Activated effector memory CD4-positive, alpha-beta T cell treated with anti-CD3 and anti-CD28 coated beads, Interleukin-2, amount 50 U/mL, for 16 hours (primary cell): ENCODE measurements around the gene SLIT3.

ENCODE experiments used
- DNase-seq: peaks from one replicate; pipeline ENCODE4 v3.0.0-alpha.2; 2020

SLIT3 gene

DNA sequence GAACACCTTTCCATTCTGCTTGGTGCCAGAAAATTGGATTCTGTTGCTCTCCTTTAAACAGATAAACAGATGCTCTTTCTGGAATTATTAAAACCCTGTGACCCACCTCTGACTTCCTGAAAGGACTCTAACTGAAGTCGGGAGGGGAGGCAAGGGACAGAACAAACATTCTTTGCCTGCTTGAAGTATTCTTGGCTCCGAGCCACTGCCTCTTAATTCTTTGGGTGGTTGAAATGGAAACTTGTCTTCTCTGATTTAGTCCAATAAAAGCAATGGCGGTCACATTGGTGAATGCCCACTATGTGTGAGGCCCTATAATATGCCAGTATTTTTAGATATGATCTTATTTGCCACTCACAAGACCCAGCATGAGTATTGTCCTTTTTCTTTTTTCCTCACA is 236.8 kb downstream of the SLIT3 start:
- DNase-seq: no peak

DNA sequence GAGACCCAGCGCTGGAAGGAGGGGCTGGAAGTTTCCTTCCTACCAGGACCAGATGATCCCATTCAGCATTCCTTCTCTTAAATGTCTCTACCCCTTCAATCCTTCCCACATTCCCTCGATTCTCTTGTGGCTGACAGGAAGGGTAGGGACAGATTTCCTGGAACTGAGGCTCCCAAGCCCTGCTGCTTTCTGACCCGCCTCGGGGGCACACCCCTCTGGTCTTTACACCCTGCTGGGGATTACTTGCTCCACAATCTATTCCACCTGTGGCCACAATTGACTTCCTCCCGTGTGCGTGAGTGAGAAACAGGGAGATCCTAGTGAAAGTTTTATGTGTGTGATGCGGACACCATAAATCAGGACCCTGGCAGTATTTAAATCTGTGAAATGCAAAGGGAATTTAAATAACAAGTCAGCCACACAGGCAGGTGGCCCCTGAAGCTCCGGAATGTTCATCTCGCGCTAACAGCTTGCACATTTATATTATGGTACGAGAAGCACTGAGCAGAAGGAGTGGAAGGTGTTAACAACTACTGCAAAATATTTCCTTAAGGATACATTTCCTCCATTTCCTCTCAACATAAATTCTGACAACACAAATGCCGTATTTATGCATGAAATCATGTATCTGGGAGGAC is 237.5 kb downstream of the SLIT3 start:
- DNase-seq: no peak

GRCh38 chr5:169062690-169063089 is 238.2 kb downstream of the SLIT3 start:
- no peak for DNase-seq

GRCh38 chr5:169054506-169054905 is 246.4 kb downstream of the SLIT3 start:
- DNase-seq: no peak

- DNase-seq: no peak
These were observed 248.7 kb downstream of the SLIT3 start for GRCh38 chr5:169052207-169052606.

DNA sequence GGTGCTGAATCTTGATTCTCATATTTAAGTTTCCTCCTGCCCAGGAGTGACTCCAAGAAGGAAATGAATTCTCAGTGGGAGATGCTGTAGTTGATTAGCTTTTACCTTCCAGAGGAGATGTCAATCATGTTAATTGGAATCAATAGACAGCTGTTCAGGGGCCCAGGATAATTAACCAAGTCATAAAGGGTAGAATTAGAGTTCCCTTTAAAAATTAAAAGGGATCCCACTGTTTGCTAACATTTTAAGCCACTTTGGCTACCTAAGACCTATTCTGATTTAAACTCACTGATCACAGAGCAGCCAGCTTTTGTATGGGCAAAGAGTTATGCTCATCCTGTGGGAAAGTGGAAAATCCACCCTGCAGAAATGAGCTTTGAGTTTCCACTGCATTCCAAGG is 249.6 kb downstream of the SLIT3 start:
- no peak for DNase-seq

DNA sequence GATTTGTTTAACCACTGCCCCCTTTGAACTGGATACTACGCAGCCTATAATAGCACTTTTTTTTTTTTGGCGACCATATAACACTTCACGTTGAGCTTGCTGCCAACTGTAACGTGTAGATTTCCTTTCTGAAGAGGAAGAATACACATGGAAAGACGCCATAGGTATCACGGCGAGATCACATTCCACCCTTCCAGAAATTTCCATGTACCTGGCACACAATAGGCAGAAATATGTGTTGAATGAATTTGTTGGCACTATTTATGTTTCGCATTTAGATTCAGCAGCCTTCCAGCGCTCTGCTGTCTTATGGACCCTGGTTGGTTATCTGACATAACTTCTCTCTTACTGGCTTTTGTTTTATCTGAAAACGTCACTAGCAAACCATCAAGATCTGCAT is 250.3 kb downstream of the SLIT3 start:
- DNase-seq: no peak

- DNase-seq: no peak
These were observed 250.8 kb downstream of the SLIT3 start for GRCh38 chr5:169050146-169050571.

DNA sequence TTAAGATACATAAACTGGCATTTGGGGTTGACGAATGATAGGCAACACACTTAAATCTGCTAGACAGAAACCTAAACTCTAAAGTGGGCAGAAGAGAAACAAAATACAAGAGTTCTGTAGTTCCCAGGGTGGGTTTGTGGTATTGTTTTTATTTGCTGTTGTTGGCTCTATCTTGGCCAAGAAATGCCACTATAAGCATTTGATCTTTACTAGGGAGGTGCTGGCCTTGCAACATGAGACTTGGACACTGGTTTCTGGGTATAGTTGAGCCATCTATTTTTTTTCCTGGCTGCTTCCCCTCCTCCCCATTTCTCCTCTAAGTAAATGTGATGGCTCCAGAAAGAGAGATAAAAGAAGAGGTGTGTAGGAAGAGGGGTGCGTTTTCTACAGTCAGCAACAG is 251.2 kb downstream of the SLIT3 start:
- no peak for DNase-seq

GRCh38 chr5:169048181-169049125 is 252.5 kb downstream of the SLIT3 start:
- no peak for DNase-seq

DNA sequence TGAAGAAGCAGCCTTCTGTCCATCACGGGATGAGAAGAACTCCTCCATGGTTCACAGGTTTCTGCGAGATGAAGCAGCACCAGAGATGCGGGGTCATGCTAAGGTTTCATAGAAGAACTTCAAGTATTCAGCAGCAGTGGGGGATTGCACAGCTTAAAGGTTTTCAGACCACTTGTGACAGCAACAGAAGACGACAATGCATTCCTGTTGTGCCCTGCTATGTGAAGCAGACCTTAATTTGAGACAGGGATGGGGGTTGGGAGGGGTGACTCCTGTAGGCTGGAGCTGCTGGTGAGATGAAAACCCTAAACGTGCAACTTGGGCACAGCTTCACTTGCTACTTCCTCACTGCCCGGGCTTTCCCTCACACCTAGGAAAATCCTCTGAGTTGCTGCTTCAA is 256.0 kb downstream of the SLIT3 start:
- no peak for DNase-seq

DNA sequence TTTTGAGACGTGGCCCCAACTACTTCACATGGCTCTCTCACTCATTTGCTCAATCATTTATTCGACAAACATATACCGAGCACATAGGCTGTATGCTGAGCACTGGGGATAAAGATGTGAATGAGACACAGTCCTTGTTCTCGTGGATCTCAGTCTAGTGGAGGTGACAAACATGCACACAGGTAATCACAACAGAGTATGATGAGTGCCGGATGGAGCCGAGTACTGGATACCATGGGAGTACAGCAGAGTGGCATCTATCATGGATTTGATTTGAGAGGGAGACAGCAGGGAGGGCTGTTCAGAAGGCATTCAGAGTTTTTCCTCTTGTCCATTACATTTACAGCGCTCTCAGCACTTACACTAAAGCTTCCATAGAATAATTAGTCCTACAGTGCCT is 259.8 kb downstream of the SLIT3 start:
- no peak for DNase-seq

DNA sequence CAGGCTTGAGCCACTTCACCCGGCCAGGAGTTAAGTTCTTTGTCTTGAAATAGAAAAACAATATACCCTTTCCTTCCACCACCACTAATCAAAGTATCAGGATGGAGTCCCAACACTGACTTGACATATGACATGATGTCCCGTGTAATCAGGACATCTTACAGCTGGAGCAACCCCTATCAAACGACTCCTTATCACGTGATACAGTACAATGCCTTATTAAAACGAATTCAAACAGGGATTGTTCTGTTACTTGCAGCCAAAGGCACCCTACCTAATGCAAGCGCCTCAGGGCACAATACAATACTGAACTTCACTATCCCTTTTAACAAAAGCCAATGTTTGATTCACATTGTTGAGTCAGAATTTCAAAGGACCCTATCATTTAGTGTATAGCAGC is 261.3 kb downstream of the SLIT3 start:
- DNase-seq: no peak

GRCh38 chr5:169037466-169037865 is 263.5 kb downstream of the SLIT3 start:
- DNase-seq: no peak

GRCh38 chr5:169036079-169036805 is 264.7 kb downstream of the SLIT3 start:
- no peak for DNase-seq

GRCh38 chr5:169029661-169030274 is 271.2 kb downstream of the SLIT3 start:
- DNase-seq: no peak

GRCh38 chr5:169029037-169029436 is 271.9 kb downstream of the SLIT3 start:
- no peak for DNase-seq

GRCh38 chr5:169027501-169028061 is 273.4 kb downstream of the SLIT3 start:
- no peak for DNase-seq

DNA sequence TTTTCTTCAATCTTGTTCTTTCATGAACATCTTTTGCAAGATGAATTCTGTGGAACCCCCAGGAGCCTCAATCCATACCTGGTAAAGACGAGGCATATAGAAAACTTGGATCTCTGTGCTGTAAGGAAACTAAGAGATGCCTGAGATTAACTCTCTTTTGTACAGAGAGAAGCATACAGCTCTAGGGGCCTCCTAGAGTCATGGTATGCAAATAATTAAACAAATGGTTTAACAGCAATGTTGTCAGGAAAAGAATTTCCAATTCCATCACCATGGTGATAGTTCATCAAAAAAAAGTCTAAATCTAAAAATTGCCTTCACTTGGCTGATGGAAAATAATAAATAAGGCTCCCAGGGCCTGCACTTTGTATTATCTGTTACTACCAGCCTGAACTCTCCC is 275.4 kb downstream of the SLIT3 start:
- no peak for DNase-seq

DNA sequence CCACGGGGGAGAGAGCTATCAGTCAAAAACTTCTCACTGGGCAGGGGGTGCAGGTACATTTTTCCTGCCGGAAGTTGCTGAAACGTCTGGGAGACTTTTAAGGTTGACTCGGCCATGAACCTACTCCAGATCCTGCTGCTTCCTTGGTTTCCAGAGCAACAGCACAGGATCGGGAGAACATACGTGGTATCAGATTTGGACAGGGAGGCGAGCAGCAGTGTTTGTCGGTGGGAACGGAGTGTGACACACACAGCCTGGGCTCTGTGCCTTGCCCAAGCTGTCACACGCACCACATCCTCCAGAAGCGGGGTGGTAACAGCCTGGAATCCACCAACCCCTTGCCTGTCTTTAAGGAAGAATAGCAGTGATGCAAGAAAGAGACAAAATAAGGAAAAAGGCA is 276.5 kb downstream of the SLIT3 start:
- no peak for DNase-seq

DNA sequence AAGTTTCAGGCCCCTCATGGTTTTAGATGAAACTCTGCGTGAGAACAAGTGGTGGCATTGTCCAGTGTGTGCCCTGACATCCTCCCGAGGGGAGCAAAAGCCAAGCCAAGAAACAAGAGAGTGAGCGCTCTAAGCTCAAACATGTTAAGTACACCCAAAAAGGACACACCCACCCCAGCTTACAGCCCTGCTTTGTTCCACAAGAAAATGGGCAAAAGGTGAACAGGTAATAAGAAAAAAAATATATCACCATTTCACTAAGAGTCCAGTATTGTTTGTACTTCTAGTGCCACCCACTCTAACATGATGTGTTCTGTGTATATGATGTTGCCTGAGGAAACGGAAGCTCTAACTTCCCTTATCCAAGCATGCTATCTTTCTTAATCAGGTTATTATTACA is 278.2 kb downstream of the SLIT3 start:
- DNase-seq: no peak

DNA sequence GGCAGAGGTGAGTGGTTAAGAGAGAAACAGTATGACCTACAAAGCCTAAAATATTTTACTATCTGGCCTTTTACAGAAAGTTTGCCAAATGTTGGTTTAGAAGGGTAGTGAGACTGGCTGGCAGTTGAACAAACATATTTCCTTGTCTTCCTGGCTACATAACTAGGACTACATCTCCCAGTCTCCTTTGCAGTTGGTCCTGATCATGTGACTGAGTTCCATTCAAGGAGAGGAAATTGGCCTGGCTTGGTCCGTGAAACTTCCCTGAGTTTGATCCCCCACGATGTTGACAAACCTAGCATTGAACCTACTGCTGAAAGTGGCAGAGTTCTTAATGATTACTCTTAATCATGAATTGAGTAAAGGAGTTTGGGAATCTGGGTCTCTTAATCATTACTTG is 280.8 kb downstream of the SLIT3 start:
- no peak for DNase-seq

- no peak for DNase-seq
These were observed 282.0 kb downstream of the SLIT3 start for GRCh38 chr5:169018925-169019324.
